IPS-18c (cell line): Measurements from ENCODE around the gene DDX3Y.

ENCODE experiments used
- H3K4me3 ChIP-seq: 2 replicates; pipeline ENCODE4 v1.7.0; 2013; ENCODE audit warnings: low read depth, mild to moderate bottlenecking, low read length, moderate library complexity; ENCODE audit not compliant: insufficient read depth
- H3K9me3 ChIP-seq: one replicate; pipeline ENCODE4 v1.6.1; 2013; ENCODE audit warnings: mild to moderate bottlenecking, low read length, moderate library complexity; ENCODE audit not compliant: control insufficient read depth, insufficient read depth

Gene DDX3Y

DNA sequence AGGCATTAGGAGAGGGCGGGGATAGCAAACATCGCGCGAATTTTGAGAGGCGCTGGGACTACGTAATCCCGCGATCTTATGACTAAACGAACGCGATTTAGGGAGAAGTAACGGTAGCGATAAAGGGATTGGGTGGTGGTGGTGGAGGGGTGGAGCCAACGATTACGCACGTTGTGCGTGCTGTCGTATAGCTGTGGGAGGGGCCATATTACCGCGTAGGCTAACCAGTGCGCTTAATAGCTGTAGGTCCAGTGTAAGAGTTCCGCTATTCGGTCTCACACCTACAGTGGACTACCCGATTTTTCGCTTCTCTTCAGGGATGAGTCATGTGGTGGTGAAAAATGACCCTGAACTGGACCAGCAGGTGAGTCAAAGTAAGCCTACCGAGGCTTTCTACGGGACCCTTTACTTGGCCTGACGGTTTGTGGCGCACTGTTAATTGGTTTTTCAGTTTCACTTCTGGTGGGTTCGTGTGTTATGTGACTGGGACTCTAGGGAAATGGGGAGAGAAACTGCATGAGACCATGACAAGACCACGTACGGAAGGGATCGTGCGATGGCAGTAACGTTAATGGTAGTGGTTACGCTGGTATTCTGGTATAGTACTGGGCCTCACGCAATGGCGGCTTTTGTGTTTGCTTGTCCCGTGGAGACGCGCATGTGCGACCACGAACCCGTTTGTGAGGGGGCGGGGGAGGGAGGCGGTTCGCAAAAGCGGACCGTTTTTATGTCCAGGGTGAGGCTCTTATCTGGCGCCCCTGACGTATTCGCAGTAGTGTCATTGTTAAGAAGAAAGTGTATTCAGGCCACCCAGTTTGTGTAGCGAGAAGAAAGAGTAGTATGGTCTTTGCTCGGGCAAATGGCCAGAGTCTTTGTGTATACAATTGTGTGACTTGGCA is at the start of gene DDX3Y:
DDX3Y (plus strand) TSS at position 251 of the 899 bp plus-strand sequence; CDS start at position 320, 69 bp downstream.
- H3K4me3 ChIP-seq, result no peak within 1 kb of the TSS
- no peaks in the 10 kb centered on the region for H3K9me3 ChIP-seq

DNA sequence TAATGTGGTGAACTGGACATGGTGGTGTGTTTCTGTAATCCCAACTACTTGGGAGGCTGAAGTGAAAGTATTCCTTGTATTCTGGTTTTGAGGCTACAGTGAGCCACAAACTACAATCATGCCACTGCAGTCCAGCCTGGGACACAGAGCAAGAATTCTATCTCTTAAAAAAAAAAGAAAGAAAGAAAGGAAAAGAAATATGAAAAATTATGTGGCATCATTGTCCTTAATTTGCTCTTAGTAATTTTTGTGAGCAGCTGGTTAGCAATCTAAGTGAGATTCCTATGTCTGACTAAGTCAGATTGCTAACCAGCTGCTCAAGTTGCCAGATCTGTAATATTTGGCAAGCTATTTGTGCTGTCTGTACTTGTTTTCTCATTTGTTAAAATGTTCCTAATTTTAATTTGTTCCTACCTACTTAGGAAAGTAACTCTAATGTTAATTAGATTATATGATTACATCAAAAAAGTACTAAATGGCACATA is 48.8 kb upstream of the DDX3Y start:
- no peaks in the 10 kb centered on the region for H3K9me3 ChIP-seq
- no peak overlapping the region for H3K4me3 ChIP-seq

GRCh38 chrY:12867960-12868359 is 36.7 kb upstream of the DDX3Y start:
- Histone ChIP-seq H3K9me3 (no peaks in the 10 kb centered on the region), H3K4me3 (no peak overlapping the region)

DNA sequence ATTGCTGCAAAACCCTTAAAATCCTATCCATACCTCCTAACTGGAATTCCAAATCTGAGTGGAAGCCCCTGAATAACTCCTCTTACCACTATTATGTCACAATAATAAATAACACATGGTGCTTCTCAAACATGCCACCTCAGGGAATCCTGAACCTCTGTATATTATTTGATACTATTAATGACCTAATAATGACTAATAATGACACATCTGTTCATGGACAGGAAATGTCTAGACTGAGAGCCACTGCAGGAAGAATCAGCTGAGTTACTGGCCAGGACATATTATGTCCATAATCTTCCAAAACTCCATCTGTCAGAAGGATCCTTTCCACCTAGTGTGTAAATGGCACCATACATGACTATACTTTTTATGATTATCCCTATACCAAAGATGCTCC is 7.7 kb upstream of the DDX3Y start:
- H3K9me3 ChIP-seq, result no peaks in the 10 kb centered on the region
- no peak overlapping the region for H3K4me3 ChIP-seq

GRCh38 chrY:12898604-12899003 is 6.1 kb upstream of the DDX3Y start:
- Histone ChIP-seq H3K4me3 (no peak overlapping the region), H3K9me3 (no peaks in the 10 kb centered on the region)

GRCh38 chrY:12905517-12905872 is 827 bp downstream of the DDX3Y start:
- H3K9me3 ChIP-seq, result no peaks in the 10 kb centered on the region
- no peak overlapping the region for H3K4me3 ChIP-seq

GRCh38 chrY:12905895-12906294 is 1.2 kb downstream of the DDX3Y start:
- Histone ChIP-seq H3K4me3 (no peak overlapping the region), H3K9me3 (no peaks in the 10 kb centered on the region)

DNA sequence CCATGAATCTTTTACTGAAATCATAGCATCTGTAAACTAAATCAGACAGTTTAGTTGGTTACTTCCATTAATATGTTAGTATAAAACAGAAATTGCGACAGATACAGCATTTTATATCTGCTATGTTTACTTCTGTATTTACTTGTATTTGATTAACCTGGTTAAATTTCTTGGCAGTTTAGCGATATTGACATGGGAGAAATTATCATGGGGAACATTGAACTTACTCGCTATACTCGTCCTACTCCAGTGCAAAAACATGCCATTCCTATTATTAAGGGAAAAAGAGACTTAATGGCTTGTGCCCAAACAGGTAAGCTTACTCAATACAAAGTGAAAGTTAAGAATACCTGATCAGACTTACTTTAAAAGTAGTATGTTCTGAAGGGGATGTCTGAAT is 8.9 kb downstream of the DDX3Y start:
- no peak overlapping the region for H3K4me3 ChIP-seq
- no peaks in the 10 kb centered on the region for H3K9me3 ChIP-seq

- Histone ChIP-seq H3K9me3 (no peaks in the 10 kb centered on the region), H3K4me3 (no peak overlapping the region)
Measured at GRCh38 chrY:12928043-12928442, 23.4 kb downstream of the DDX3Y start.

DNA sequence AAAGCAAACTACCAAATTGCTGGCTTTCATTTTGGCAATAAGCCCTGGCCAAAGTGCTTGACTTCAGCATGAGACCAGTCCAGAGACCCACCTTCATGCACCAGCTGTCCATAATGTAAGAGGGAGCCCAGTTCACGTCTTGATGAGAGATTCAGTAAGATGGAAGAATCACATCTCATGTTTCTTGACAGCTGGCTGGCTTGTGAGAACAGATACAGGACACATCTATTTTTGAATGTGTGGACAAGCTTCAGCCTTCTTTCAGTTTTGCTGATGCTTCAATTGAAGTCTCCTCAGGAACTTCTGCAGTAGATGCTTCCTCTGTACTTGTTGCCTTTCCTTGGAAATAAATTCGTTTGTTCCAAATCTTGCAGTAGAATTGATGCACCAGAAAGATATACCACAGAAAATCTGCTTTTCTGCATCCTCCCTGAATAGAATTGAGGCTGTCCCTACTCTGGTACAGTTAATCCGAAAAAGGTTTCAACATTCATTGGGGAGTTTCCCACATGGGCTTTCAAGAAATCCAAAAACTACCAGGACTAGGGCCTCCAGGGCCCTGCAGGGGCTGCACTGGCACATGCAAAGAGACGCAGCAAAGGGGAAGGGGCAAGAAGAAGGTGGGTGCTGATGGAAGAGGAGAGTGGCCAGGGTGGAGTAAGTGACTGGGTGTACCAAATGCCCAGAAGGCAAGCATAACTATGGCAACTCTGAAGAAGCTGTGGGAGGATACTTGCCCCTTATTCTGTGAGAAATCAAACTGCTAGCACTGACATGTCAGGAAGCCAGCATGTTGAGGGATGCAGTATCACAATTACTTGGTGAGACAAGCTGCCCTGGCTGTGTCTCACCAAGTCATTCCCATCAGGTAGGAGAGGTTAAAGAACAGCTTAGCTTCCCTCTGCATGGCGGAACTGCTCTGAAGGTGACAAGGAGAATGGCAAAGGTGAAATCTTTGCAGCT is 37.3 kb downstream of the DDX3Y start:
- Histone ChIP-seq H3K4me3 (no peak overlapping the region), H3K9me3 (no peaks in the 10 kb centered on the region)
